KG1 (cell line): ENCODE results near the gene MOB3C.

Experiments used
- DNase-seq: peaks from one replicate; lab custom pipeline; 2025; lab: John Stamatoyannopoulos, UW

The MOB3C gene

DNA sequence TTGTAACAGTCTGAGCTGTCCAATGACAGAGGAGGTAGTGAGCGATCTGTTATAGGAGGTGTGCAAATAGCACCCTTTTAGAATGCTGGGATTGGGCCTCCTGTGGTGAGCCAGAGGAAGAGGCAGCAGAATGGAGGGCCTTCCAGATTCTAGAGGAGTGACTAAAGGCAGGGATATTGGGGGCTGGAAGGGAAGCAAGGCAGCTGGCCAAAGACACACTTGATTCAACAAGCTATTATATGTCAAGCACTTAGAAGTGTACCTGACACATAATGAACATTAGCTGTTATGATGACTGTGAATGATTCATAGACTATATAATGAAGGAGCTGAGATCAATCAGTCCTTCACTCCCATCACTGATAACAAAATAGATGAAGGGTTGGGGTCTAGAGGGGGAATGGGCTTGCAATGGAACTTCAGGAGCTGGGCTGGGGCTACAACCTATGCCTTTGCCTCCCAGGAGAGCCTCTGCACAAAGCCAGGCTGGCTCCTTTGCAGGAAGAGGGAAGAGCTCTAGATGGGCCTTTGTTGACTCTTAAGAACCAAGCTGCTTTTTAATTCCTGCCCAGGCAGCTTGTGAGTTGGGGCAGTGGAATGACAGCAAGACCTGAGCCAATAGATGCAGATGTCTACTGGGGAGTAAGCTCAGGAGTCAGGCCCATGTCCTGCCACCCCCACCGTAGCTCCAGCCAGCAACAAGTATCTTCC is 10.2 kb downstream of the MOB3C start:
- no peak for DNase-seq

DNA sequence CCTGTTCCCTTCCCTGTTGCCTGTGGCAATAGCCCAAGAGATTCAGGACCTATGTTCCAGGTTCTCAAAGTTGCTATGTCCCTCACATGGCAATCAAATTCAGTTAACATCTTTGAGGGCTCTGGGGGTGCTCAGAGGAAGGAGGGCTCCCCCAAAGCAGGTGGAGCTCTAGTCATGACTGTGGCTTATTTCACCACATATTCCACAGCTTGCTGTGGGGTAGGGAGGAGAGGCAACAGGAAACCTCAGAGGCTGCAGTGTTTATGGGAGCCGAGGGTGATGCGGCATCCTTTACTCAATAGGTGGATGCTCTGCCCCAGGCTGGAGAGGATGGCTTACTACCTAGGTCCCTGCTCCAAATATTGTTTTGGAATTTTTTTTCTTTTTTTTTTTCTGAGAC is 11.4 kb downstream of the MOB3C start:
- DNase-seq, result no peak

DNA sequence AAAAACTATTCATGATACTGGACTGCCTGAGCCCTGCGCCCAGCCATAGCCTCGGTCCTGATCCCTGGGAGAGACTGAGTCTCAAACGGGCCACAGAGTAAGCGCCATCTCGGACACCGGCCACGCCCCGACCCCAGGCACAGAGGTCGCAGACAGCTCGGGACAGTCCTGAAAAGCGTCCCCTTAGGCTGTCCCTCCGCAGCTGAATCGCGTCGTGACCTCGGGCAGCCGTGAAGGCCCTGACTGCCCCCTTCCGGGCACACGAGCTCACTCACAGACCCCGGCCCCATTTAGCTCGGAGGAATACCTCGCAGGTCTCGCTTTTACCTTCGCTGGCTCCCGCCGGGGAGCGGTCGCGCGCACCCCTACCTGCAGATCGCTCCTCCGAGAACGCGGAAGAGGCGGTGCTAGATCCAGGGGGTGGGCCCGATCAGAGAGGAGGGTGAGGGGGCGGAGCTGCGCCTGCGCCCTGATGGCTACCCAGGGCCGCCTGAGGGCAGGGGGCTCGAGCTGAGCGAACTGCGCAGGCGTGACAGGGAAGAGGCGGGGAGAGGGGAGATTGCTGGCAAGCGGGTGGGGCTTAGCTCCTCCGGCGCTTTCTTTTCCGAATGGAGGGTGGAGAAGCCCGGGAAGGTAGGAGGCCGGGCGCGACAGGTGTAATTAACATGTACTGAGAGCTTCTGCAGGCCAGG is 12.6 kb downstream of the MOB3C start, which contains the start of gene MKNK1:
MKNK1 (minus strand) TSS at position 411 of the 692 bp plus-strand sequence. CDS start 20,941 bp downstream, outside the sequence.
- peak; percentile 87 for DNase-seq

DNA sequence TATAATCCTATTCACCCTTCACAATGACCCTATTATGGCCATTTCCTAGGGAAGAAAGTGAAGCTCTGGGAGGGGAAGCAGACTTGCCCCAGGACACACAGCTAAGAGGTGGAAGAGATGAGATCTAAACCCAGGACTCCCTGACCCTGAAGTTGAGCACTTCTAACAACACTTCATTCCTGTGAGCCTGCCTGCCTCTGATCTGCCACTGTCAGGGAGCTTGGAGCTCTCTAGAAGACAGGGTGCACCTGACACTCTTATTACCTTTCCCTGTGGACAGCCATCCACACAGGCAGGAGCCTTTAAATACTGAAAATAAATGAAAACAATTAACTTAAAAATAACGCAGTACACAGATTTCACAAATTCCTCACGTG is 13.1 kb downstream of the MOB3C start:
- DNase-seq, result no peak

DNA sequence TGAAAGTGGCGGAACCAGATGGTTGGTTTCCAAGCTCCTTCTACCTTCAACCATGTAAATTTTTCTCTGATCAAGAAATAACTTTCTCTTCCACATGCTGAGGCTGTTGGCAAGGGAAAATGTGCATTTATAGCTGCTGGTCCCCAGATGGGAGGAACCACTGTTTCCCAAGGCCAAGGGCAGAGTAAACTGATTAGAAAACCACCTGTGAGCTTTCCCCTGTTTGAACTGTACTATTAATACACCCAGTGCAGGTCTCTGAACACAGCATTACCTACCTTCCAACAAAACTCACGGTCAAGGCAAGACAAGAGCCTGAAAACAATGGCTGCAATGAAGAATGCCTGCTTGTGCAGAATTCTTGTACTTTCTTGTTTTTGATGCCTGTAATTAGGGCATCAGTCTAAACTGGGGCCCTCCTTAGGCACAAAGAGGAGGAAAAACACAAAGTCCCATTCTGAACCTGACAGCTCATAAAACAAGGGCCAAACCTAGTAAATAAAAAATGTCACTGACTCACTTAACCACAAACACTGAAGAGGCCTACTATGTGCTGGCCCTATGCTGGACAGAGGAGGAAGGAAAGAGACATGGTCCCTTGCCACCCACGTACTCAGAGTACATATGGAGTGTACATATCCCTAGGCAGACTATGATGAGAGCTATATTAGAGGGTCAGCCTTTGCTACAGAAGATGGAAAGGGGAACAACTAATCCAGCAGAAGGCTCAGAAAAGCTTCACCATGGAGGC is 15.2 kb downstream of the MOB3C start:
- DNase-seq, result no peak

DNA sequence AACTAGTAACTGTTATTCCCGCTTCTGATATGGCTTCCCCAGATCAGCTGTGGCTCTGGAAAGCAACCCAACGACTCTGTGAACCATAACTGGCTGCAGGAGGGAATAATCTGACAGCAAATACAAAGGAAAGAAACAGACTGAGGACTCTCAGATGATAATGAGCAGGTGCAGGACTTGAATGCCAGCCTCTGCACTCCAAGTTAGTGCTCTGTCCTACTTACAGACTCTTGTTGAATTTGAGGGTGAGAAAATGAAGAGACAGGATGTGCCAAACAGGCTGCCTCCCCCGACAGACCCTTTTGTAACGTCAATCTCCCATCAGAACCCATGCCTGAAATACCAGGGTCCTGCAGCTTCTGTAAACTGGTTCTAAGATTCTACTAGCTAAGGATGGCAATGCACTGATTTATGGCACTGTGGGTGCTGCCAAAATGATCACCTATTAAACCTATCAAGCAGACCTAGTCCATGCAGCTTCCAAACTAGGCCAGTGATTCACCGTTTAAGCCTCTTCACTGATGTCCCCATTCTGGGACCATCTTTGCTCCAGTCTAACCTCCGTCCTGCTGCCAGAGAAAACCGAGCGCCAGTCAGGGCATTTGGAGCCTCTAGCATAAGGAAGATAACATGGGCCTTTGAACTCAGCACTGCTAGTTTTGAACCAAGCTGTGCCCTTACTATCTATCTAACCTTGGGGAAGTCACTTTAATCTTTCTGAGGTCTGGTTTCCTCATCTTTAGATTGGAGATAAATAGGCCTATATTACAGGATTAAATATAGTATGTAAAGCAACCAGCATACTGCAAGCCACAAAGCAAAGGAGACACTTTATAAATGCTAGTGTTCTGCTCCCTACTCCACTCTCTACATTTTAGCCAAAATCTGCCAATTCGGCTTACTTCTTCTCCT is 17.3 kb downstream of the MOB3C start:
- no peak for DNase-seq

DNA sequence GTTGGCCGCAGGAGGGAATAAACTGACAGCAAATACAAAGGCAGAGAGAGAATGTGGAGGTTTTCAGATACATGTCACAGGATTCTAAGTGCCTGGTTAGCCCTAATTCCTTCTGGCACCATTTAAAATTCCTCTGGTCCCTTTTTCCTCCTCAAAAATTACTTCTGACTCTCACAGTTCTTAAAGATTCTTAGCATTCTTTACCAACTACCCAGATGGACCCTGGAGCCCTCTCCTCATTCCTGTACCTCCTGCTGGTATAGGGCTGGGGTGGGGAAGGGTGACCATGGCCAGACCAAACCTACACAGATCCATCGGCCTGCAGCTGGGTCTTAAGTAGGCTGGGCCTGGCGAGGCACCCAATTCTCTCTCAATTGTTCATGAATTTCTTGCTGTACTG is 19.8 kb downstream of the MOB3C start:
- DNase-seq, result no peak

DNA sequence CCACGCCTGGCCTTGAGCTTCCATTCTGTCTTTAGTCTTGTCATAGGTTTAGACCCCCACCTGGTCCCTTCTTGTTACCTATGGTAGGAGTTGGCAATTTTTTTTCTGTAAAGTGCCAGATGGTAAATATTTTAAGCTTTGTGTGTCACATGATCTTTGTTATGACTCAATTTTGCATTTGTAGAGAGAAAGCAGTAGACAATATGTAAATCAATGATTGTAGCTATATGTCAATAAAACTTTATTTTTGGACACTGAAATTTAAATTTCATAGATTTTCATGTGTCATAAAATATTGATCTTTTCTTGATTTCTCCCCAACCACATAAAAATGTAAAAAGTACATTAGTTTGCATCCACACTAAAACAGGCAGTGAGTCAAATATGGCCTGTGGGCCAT is 20.6 kb downstream of the MOB3C start:
- DNase-seq, result no peak

DNA sequence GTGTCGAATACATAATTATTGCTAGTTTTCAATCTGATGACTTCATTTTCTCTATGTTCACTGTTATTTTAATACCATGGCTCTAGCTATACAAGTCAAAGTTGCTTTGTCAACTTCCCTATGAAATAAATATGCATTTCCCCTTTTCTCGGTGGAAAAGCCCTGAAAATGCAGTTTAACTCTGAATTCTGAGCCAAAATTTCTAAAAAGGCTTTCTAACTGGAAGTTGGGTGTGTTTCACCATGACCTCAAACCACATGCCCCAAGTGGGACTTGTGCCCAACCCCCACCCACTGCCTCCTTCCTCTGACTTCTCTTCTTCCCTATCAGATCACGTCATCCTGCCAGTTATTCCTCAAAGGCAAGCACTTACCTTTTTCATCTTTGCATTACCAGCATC is 21.5 kb downstream of the MOB3C start:
- no peak for DNase-seq

DNA sequence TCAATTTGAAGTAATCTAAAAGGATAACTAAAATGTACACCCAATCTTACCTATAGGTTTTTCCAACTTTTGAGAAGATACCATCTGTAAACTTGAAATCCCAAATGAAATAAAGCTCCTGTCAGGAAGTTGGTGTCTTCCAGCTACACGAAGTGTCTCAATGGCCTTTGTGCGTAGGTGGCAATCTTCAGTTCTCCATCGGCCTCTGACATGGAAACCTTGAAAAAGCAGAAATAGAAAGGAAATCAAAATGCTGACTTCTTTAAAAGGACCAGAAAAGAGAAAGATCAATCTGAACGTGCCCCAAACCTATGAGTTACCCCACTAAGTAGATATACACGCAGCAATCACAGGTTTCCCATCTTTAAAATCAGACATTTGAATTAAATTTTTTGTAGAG is 22.5 kb downstream of the MOB3C start:
- no peak for DNase-seq

DNA sequence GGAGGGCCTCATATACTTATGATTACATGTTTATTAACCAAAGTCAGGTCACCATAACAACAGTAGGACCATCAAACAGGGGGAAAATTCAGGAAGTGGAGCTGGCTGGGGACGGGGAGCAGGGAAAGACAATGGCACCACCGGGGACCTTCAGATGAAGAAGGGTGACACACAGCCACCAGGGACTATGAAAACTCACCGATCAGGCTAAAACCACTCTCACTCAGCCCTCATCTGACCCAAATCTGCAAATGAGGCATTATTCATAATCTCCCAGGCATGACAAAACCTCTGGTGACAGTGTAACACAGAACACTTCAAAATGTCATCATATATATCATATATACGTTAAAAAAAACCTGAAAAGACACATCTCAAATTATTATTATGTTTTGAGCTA is 23.8 kb downstream of the MOB3C start:
- no peak for DNase-seq

DNA sequence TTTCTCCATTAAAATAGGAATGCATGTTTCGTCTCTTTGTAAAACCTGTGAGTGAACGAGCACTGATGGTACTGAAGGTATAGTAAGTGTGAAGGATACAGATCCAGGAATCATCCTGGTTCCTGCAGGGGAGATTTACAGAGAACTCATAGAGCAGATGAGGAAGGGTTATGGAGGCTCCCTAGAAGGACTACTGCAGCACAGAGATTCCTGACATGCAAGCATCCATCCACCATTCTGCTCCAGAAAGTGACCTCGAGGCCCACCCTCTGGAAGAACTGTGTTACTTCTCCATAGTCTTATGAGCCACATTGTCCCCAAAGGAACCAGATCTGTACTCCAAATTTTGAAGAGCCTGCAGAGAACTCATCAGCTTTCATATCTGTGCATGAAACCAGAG is 27.1 kb downstream of the MOB3C start:
- no peak for DNase-seq

DNA sequence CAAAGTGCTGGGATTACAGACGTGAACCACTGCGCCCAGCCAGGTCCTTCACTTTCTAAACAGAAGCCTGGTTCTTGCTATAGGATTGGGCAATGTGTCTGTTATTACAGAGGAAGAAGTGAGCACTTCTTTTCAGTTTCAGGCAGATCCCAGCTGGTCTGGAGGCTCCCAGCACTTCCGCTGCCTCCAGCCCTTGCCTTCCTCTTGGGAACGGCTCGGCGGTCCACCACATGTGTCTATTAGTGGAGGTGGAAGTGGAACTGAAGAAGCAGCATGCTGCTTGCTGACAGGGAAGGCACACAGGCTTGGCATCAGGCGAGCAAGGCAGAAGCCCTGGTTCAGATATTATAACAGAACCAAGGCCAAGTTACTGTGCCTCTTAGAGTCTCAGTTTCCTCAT is 29.5 kb downstream of the MOB3C start:
- no peak for DNase-seq

DNA sequence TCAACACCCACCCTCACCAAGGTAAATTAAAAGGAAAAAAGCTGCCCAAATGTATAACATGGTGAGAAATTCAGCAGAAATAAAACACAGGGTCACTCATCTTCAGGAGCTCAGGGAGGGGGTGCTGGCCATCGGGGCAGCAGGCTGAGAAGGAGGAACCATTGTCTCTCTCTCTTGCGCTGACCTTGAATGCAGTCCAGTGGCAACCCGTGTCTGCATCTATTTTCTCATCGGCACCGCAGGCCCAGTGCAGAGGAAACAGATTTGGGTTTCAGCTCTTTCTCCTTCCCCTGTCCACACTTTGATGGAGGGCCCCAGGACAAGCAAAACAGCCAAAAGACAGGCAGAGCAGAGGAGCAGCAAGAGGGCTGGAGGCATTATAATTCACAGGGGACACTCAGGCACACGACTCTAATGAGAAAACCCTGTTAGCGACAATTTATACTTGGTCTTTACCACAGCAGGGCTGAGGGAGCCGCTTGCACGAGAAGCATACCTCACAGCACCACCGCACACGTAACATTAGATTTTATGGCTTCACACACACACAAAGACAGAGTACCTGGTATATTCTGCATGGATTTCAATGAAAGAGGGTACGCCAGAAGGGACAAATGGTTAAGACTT is 31.2 kb downstream of the MOB3C start:
- DNase-seq, result no peak

DNA sequence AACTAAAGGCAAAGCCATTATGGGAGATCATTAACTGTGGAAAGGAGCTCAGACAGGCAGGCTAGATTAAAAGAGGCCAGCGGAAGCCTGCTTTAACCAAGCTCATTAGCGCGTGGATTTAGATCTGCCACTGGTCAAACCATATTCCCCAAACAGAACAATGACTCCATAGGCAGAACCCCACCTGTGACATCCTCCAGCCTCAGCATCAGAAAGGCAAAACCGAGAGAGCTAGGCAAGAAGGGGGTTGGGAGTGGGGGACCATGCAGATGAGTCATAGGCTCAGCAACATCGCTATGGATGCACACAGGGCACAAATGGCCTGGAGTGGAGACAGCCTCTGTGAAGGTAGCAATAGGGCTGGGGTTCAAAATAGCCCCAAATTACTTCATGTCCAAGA is 33.1 kb downstream of the MOB3C start:
- DNase-seq, result no peak

DNA sequence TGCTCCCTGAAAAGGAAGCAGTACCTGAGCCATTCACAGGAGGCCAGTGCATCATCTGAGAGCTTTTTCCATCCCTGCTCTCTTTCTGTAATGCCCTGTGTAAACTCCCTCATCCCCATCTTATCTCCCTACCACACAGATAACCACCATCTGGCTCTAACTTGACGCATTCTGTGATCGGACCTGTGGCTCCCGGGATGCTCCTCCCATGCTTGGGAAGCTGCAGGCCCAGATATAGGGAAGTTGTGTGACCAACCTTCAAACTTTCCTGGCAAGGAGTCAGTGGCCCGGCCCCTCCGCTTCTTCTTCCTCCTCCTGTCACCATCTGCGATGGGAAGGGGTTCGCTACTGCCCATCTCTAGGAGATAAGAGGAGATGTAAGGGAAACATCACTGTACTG is 33.6 kb downstream of the MOB3C start:
- DNase-seq, result no peak

DNA sequence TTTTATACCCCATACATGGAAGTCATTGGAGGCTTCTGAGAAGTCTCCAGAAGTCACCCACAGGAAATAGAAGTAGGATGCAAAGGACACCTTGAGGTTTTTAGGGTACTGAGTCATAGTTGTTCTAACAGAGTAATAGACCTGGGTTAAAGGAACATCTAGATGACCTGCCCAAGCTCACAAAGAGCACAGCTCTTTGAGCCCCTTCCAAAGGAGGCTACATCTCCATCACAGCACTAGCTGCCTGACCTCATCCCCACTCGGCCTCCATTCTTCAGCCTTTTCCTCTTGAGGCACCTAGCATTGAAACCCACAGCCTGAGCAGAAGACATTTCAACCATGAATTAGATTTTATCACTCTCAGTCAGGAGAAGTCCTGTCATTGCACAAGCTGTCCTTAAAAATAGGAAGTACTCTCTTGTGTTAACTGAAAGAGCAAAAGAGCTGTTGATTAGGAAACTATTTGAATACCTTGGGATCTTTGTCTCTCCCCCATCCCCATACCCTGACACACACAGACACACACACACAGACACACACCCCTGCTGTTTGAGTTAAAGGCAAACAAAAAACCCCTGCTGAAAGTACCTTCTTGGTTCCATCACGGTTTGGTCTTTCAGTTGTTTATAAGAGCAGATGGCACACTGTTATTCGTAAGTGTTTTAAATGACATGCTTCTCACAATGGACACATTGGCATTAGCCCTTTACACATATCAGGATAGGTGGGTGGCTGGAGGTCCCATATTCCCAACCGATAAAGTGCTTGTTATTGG is 34.7 kb downstream of the MOB3C start:
- peak; percentile 77 for DNase-seq

DNA sequence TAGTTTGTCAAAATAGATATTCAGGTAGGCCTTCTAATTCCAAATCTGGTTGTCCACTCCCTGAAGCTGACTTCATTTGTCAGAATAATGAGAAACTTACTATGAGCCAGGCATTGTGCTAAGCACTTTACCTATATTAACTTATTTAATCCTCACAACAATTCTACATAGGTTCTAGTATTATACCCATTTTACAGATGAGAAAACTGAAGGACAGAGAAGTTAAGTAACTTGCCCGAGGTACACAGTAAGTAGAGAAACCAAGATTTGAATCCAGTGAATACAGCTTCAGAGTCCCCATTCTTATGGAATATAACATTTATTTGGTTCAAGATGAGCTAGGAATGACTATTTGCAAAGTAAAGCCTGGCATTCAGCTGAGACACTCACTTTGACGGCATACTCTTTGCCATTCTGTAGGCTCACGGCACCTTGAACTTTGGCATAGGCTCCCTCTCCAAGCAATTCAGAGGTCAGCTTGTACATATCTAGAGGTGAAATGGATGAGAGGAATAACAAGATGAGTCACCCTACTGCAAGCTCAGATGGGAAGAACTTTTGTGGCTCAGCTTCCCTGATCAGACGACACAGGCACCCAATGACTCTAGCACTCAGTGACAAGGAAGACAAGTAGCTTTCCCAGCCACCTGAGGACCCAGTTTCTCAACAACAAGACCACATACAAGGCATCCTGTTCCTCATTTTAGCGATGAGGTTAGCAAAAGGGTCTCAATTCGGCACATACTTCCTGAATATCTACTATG is 36.3 kb downstream of the MOB3C start:
- DNase-seq, result peak; percentile 11

DNA sequence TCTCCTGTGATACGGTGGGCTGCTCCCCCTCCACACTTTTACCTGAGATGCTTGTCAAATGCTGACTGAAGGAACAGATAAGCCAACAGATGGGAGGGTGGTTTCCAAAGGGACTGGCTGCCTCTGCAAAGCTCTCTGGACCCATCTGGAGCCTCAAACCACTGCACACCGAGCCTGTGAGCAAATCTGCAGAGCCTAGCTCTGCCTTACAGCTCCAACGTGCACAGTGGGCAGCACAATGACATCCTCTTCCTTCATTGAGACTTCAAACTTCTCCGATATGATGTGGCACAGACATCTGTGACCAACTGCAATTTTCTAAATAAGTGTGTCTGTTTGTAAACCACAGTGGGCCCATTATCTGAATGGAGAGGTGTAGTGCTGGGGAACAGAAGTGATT is 38.9 kb downstream of the MOB3C start:
- no peak for DNase-seq

DNA sequence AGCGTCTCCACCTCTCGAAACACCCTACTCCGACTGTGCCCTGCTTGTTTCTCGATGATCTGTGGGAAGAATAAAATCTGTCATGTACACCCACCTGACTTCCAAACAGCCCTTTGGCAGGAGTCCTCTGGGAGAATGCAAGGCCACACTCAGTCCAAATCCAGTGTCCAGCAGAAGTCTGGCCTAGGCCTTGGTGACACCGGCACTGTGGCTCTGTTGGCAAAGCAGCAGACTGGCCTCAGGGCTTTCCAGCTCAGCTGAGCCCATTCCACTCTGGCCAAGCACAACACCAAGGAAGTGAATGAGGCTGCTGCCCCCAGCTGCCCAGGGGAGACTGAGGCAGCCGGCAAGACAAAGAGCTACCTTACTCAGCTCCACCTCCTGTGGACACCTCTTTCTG is 40.0 kb downstream of the MOB3C start:
- DNase-seq, result no peak
